CD4-positive, alpha-beta T cell treated with Interleukin-2 at 100 ng/mL for 4 hours (primary cell): ENCODE results near the gene PRSS2.

ENCODE experiments used
- DNase-seq: peaks from one replicate; pipeline ENCODE4 v3.0.0-alpha.2; 2020; ENCODE audit warnings: low spot score

The PRSS2 gene

DNA sequence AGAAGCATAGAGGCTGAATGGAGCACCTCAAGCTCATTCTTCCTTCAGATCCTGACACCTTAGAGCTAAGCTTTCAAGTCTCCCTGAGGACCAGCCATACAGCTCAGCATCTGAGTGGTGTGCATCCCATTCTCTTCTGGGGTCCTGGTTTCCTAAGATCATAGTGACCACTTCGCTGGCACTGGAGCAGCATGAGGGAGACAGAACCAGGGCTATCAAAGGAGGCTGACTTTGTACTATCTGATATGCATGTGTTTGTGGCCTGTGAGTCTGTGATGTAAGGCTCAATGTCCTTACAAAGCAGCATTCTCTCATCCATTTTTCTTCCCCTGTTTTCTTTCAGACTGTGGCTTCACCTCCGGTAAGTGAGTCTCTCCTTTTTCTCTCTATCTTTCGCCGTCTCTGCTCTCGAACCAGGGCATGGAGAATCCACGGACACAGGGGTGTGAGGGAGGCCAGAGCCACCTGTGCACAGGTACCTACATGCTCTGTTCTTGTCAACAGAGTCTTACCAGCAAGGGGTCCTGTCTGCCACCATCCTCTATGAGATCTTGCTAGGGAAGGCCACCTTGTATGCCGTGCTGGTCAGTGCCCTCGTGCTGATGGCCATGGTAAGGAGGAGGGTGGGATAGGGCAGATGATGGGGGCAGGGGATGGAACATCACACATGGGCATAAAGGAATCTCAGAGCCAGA lies 31.0 kb downstream of the PRSS2 start:
- DNase-seq, result no peak

DNA sequence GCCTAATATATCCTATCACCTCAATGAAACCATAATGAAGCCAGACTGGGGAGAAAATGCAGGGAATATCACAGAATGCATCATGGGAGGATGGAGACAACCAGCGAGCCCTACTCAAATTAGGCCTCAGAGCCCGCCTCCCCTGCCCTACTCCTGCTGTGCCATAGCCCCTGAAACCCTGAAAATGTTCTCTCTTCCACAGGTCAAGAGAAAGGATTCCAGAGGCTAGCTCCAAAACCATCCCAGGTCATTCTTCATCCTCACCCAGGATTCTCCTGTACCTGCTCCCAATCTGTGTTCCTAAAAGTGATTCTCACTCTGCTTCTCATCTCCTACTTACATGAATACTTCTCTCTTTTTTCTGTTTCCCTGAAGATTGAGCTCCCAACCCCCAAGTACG lies 31.5 kb downstream of the PRSS2 start:
- no peak for DNase-seq

GRCh38 chr7:142803901-142804300 lies 33.1 kb downstream of the PRSS2 start:
- no peak for DNase-seq

DNA sequence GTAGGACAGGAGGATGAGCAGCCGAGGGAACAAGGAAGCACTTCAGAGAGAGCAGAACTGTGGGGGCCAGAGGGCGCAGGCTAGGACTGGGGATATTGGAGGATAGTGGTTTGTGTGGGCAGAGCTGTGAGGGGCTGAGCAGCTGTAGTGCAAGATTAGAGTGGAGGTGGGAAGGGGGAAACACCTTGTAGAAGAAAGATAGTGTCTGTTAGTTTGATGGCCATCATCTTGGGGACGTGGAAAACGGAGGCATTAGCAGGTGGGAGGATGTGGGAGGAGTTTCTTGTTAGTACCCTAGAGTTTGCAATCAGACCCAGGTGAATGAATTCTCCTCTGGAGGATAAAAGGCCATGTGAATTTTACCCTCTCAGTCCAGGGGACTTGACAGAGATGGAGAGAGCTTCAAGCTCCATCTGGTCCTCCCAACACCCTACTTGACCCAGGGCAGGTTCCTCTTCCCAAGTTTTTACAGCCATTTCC lies 34.0 kb downstream of the PRSS2 start:
- DNase-seq, result peak; percentile 45

- no peak for DNase-seq
These were observed 34.7 kb downstream of the PRSS2 start for GRCh38 chr7:142805350-142806021.

DNA sequence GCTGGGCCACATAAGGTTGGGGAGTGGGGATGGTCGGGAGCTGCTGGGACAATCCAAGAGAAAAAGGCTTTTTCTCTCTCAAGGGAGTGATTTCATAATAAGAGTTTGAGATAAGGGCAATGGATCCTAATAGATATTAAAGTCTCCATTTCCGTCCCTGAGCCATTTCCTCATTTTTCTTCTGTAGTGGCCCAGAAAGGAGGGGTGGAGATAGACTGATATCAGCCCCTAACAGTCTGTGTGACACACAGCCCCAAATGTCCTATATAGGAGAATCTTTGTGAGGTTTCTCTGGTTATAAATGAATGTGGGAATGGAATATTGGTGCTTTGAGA lies 35.2 kb downstream of the PRSS2 start:
- DNase-seq, result no peak

DNA sequence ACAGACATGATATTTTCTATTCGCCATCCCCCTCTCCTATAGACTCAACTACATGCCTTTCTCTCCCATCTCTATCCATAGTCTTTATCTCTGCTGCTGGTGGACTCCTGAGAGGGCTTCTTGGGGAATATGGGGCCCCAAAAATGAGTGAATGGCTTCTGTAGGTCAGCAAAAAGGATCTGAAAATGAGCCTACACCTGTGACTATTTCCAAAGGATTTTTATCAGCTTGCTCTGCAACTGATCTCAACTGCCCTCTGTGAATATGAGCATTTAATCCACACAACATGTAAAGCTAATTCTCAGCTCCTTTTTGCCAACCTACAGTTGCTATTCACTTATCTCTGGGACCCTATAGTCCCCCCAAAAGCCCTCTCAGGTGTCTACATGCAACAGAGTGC lies 36.2 kb downstream of the PRSS2 start:
- no peak for DNase-seq

DNA sequence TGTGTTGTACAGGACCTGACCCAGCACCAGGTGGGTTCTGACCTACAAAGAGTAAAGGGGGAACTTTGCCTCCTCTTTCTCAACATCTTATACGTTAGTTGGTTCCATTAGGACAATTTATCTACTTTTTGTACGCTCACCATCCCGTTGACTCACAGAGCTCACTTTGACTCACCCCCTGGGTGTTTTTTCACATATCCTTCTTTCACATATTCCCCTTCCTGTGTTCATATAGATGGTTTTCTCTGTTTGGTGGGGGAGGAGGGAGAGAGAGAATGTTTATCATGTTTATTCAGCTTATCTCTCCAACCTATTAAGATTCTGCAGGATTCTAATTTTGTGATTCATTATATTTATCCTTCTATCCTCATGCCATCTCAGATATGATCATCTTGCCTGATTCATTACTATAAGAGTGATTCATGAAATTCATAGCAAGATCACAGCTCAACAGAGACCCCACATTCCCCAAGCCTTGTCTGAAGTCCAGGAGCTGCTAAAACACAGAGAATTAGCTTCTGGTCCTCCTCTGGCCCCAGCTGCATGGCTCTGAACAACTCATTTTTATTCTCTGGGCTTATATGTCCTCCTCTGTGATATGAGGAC lies 37.2 kb downstream of the PRSS2 start:
- DNase-seq, result peak; percentile 88

GRCh38 chr7:142808461-142808801 lies 37.7 kb downstream of the PRSS2 start:
- no peak for DNase-seq

DNA sequence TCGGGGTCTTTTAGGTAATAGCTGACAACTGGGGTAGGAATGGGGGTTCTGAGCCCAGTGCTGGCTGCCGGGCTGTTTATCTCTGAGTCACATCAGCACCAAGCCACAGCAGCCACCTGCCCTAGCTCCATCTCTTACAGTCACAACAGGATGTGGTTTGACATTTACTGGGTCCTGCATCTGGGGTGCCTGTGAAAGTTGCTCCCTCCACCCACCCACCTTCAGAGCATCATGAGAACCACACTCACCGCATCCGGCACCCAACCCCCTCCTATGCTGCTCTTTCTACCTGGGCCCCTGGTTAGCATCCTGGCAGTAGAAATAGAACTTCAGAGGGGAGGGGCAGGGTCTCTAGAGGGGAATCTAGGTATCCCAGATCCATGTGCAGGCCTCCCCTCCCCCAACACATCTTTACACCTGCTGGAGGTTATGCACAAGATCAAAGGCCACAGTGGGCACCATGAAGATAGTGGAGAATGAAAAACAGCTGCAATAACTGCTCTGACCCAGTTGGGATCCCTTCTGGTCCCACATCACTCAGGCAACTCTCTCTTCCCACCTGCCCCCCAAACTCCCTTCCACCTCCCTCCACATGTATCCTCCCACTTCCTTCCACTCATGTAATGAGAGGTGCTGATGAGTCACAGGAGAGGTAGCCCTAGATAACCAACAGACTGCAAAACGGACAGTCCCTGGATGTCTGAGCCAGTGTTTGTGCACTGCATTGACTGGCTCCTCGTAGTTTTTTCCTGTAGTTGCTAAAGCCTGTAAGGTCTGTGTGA lies 38.2 kb downstream of the PRSS2 start:
- DNase-seq, result peak; percentile 98

- peak; percentile 35 for DNase-seq
These were observed 38.9 kb downstream of the PRSS2 start for GRCh38 chr7:142809671-142810070.

- DNase-seq, result peak; percentile 83
These were observed 40.5 kb downstream of the PRSS2 start for GRCh38 chr7:142811154-142811737.

GRCh38 chr7:142812437-142813215 lies 41.9 kb downstream of the PRSS2 start:
- peak; percentile 47 for DNase-seq

GRCh38 chr7:142813226-142813625 lies 42.5 kb downstream of the PRSS2 start:
- DNase-seq, result peak; percentile 60

DNA sequence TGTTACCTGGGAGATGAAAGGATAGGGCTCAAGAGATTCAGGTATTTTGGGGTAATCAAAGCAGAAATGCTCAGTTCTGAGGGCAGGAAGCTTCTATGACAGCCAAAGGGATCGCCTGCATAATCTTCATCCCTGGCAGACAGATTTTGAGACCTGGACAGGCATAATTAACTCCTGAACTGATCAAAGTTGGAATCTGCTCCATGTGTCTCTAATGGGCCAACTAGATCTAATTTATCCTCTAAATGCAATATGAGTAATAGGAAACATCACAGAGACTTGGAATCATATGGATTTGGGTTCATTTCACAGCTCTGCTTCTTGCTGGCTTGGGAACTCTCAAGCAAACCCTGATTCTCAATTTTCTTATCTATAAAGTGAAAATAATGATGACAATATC lies 42.9 kb downstream of the PRSS2 start:
- no peak for DNase-seq

DNA sequence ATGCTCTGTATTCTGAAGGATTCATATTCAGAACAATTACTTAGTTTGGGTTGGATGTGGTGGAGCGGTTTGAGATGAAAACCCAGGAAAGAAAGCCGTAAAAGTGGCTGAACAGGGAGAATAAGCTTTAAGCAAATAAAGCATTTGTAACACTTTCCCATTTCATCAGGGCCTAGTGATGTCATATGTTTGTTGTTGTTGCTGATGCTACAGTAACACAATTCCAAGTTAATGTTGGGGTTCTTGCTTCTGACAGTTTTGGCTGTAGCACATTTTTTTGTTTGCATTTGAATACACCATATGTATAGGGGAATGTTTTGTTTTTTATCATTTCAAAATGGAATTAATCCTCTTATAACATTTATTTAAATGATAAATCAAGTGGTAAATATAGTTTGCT lies 43.7 kb downstream of the PRSS2 start:
- no peak for DNase-seq

- no peak for DNase-seq
These were observed 44.4 kb downstream of the PRSS2 start for GRCh38 chr7:142815134-142815533.

- DNase-seq, result no peak
These were observed 46.7 kb downstream of the PRSS2 start for GRCh38 chr7:142817506-142817905.

DNA sequence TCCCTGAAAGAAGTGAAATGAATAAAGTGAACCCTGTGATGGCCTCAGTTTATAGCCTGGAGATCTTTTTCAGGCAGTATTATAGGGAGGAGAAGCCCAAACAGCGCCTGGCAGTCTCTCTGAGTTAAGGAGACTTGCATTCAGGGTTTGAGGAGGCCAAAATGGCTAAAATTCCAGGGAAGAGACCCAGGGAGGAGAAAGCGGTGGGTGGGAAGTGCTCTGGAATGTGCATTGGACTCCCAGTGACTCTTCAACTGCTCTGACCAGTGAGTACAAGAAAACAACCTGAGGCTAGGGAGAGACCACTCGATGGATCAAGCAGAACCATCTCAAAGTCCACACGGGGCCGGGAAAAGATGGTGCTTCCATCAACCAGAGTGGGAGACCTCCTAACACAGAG lies 48.8 kb downstream of the PRSS2 start:
- no peak for DNase-seq

GRCh38 chr7:142822714-142823113 lies 51.9 kb downstream of the PRSS2 start:
- DNase-seq, result no peak
